ENCODE measurements around the gene SEPTIN5. TPM values are rescaled to one million over a fixed set of nuclear protein-coding genes. Genes with fewer than 3 reads are reported as not detected.
"Not testable (repeated sequence)": the region's sequence is repeated elsewhere in the genome, so short reads cannot be mapped to it uniquely, and the experiment has no call there.

The SEPTIN5 gene
- polyA plus RNA-seq, 3 donors, result 28.1 to 37.6 (median 32.6) TPM

DNA sequence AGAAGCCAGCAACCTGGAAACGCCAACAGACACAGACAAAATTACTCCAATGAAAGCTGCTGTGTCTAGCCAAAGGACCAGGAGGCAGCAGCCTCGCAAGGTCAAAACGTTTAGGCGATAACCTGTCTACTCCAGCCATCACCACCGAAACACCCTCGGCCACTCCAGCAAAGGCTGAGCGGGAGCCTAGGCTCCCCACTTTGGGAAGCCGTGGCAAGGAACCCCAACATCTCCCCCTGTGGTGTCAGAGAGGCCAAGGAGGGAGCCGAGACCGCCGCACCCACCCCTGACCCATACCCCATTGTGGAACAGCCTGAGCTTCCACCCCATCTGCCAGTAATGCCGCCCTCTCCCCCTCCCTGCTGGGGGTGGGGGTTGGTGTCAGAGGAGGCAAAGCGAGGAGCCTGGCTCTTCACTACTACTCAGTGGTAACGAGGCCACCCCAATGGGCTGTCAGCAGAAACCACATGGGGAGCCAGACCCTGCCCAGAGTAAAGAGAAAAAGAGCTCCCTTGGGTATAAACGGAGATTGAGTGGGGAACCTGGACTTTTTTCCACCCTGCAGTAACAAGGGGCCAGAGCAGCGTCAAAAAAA lies 33.9 kb upstream of the SEPTIN5 start:
- no peak for DNase-seq (ENCODE audit: low read depth in 3 of 3, low spot score in 2 of 3)

DNA sequence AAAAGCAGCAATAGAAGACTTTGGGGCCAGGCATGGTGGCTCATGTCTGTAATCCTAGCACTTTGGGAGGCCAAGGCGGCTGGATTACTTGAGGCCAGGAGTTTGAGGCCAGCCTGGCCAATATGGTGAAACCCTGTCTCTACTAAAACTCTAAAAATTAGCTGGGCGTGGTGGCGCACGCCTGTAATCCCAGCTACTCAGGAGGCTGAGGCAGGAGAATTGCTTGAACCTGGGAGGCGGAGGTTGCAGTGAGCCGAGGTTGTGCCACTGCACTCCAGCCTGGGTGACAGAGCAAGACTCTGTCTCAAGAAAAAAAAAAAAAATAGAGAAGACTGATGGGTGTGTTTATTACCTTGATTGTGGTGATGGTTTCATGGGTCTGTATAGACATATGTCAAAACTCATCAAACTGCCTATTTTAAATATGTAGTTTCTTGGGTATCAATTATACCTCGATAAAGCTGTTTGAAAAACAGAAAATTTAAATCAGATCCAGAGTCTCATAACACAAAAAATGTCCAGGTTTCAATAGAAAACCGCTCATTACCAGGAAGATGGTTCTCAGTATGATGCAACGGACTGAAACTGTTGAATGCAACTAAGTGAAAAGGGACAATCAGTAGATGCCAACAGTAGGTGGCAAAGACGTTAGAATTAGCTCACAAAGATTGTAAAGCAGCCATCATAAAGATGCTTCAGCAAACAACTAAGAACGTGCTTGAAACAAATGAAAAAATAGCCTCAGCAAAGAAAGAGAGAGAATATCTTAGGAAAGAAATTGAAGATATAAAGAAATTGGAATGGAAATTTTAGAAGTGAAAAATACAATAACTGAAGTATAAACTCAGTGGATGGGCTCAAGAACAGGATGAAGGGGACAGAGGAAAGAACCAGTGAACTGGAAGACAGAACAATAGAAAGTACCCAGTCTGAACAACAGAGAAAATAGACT lies 33.1 kb upstream of the SEPTIN5 start:
- no peak for DNase-seq (ENCODE audit: low read depth in 3 of 3, low spot score in 2 of 3)

DNA sequence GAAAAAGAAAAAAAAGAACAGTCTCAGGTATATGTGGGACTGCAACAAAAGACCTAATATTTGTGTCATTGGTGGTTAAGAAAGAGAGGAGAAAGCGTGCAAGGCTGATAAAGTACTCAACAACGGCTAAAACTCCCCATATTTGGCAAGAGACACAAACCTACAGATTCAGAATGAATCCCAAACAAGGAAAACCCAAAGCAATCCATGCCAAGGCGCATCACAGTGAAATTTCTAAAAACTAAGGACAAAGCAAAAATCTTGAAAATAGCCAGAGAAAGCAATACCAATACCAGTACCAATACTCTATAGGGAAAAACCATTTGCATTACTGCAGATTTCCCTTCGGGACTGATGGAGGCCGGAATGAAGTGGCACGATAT lies 32.4 kb upstream of the SEPTIN5 start:
- DNase-seq (ENCODE audit: low read depth in 3 of 3, low spot score in 2 of 3), result no peak

DNA sequence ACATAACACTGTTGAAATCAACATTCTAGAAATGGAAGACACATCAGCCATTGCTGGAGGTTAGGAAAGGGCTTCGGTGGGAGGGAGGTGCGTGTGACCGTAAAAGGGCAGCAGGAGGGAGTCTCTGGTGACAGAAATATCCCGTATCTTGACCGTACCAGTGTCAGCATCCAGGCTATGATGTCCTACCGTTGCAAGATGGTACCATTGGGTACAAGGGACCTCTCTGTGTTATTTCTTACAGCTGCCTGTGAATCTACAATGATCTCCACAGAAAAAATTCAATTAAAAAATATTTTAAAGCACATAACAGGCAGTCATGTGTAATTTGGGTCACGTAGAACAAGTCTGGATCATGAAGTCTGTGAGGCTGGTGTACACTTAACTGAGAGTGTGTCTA lies 27.4 kb upstream of the SEPTIN5 start:
- DNase-seq (ENCODE audit: low read depth in 3 of 3, low spot score in 2 of 3), result no peak

DNA sequence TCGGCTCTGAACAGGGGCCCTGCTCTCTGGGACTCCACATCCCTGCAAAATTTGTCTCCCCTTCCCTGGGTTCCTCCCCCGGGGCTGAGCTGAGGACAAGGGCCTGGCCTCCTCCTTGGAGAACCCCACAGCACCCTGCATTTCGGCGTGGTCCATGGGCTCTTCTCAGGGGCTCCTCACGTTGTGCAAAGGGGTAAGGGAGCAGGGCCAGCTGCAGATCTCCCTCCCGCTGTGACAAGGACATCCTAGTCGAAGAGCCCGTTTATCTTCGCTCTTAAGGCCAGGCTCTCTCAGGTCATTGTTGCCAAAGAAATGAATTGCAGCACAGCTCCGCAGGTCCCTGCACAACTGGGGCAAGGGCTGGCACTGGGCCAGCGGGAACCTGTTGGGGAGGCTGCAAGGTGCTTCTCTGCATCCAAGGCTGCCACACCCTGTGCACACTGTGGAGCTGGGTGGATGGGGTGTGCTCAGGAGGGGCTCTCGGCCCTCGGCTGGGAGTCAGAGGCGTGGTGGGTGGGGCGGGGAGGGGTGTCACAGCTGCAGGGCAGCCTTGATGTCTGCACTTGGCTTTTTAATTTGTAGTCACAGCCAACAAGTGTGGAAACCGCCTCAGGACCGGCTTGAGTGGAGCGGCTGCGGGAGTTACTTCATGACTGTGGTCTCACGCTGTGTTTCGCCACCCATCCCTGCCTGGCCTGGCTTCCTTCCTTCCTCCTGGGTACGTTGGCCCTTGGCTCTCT lies 26.6 kb upstream of the SEPTIN5 start:
- no peak for DNase-seq (ENCODE audit: low read depth in 3 of 3, low spot score in 2 of 3)

DNA sequence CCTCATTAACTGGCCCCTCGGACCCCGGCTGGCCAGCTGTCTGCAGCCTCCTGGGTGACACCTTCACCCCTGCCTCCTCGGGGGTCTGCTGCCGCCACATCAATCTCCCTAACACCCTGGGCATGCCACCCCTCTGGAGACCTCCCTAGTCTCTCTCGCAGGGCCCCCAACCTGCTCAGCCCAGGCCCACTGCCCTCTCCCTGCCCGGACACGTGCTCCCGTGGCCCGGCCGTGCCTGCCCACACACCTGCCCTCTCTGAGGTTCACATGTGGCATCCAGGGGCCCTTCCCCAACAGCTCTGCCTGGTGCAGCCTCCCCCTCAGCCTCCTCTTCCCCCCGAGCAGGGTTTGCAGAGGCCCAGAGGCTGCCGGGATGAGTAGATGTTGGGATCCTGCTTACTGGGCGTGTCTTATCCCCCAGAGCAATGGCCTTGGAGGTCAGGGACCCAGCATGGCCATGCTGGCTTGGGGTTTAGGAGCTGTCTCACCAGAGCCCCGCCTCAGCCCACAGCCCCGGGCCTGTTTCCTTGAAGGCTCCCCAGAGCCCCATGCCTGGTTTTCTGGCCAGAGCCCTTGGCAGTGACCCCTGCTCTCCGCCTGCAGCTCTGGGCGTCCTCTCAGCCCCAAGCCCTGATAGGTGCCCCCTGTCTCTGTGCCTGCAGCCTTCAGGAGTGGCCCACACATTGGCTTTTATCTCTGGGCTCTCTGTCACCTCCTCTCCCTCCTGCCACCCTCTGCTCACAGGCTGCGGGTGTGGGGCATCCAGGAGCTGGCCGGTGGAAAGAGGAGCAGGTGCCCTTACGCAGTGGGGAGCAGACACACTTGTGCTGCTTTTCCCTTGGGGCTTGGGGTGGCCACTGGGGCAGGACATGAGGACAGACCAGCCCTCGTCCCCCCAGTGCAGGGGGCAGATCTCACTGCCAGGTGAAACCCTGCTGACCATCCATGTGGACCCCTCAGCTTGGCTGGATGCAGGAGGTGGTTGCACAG lies 25.7 kb upstream of the SEPTIN5 start:
- DNase-seq (ENCODE audit: low read depth in 3 of 3, low spot score in 2 of 3), result no peak

DNA sequence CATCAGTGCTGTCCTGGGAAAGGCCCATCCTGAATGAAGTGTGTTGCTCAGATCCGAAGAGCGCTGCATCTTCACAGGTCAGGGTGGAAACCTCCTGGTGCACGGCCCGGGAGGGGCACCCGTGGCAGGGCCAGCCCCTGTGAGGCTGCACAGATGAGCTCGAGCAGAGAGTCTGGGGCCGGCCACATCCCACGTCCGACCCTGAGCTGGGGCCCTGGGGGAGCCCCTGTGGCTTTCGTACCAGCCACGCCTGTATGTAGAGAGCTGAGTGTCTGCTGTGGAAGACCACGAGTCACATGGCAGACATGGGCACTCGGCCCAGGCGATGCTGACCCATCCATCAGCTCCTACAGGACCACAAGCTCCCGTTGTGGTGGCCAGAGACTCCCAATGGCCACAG lies 24.9 kb upstream of the SEPTIN5 start:
- DNase-seq (ENCODE audit: low read depth in 3 of 3, low spot score in 2 of 3), result no peak

DNA sequence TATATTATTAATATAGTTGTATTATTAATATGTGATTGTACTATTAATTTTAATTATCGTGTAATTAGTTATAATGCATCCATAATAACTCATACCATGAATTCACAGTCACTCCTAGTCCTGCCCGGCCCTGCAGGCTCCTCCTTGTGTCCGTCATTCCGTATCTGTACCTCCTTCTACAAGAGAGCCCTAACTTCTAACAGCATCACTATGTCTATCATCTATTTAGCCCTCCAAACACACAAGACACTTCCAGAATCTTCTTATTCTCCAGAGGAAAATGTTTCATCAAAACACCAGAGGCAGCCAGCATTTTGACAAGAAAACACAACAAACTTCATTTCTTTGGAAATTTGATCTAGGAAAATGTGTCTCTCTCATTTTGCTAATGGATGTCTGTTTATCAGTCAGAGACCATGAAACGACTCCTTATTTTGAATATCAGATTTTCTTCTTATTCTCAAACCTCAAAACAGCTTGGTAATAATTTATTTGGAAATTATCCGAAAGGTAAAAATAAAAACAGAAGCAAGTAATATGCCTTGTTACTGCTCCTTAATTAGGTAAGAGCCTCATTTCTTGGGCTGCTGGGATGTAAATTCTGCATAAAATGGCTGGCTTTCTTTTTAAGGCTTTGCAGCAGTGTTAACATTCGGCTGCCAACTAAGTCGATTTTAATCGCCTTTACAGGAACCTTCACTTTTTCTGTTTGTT lies 23.1 kb upstream of the SEPTIN5 start:
- no peak for DNase-seq (ENCODE audit: low read depth in 3 of 3, low spot score in 2 of 3)

DNA sequence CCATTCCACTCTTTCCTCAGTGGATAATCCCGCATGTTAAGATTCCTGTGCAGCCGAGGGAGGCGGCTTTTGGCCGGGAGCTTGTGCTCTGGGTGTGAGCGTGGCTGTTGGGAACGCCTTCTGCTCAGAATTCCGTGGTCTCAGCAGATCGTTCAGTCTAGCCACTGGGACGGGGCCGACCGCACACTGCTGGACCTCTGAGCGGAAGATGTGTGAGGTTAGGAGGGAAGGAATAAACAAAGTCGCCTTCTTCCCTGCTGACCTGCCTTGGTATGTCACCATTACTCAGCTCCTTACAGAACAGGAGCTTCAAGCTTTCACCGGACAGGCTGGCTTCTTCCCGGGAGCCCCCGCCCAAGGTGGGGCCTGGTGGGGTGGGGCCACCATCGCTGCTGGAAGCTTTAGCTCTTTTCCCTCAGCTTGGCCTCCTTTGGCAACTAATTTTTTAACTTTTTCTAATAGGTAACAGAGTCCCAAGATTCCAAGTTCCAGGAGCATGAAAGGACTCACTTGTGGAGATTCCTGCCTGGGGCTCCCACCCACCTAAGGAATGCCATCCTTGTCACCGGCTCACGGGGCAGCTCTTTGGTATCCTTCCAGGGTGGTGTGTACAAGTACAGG lies 22.5 kb upstream of the SEPTIN5 start:
- DNase-seq (ENCODE audit: low read depth in 3 of 3, low spot score in 2 of 3), result peak in 1 of 3 donors; percentile 39

DNA sequence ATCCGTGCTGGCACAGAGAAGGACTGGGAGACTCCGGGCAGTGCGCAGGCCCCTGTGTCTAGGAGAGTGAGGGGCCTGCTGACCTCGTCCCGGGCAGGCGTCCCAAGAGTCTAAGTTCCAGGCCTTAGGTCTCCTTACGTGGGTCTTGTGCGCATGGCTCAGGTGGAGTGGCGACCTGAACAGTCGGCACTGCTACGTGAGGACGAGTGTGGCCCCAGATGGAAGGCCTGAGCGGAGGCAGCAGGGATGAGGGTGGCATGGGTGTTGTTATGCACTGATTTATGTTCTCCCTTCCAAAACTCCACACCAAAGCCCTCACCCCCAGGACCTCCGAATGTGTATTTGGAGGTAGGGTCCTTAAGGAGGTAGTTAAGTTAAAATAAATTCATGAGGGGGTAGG lies 20.7 kb upstream of the SEPTIN5 start:
- no peak for DNase-seq (ENCODE audit: low read depth in 3 of 3, low spot score in 2 of 3)

DNA sequence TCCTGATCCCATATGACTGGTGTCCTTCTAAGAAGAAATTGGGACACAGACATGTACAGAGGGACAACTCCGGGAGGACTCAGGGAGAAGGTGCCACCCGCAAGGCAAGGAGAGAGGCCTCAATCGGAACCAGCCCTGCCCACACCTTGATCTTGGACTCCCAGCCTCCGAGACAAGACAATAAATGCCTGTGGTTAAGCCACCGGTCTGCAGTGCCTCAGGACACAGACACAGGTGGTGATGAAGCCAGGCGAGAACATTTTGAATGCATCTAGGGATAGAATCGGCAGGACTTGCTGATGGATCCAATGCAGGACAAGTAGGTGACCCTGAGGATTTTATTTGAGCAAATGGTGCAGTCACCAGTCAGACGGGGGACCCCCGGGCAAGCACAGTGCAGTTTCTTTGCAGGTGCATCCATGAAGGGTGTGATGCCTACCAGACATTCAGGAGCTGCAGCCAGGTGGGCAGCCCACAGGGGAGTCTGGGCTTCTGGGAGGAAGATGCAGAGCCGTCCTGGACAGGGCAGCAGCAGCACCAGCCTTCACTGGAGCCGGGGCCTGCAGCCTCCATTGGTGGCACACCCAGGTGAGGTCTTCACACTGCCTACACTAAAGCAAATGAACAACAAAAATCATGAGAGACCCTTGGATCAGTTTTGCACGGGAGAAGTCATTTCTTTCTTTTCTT lies 20.2 kb upstream of the SEPTIN5 start:
- DNase-seq (ENCODE audit: low read depth in 3 of 3, low spot score in 2 of 3), result no peak

DNA sequence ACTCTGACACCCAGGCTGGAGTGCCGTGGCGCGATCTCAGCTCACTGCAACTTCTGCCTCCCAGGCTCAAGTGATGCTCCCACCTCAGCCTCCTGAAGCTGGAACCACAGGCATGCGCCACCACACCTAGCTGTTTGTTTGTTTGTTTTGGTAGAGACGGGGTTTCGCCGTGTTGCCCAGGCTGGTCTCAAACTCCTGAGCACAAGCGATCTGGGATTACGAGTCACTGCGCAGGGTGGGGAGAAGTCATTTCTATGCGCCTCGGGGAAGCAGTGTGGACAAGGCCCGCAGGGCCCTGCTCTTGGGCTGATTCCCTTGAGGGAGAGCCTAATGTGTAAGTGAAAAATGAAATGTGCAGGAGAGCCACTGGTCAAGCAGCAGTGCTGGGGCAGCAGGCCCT lies 19.6 kb upstream of the SEPTIN5 start:
- no peak for DNase-seq (ENCODE audit: low read depth in 3 of 3, low spot score in 2 of 3)

DNA sequence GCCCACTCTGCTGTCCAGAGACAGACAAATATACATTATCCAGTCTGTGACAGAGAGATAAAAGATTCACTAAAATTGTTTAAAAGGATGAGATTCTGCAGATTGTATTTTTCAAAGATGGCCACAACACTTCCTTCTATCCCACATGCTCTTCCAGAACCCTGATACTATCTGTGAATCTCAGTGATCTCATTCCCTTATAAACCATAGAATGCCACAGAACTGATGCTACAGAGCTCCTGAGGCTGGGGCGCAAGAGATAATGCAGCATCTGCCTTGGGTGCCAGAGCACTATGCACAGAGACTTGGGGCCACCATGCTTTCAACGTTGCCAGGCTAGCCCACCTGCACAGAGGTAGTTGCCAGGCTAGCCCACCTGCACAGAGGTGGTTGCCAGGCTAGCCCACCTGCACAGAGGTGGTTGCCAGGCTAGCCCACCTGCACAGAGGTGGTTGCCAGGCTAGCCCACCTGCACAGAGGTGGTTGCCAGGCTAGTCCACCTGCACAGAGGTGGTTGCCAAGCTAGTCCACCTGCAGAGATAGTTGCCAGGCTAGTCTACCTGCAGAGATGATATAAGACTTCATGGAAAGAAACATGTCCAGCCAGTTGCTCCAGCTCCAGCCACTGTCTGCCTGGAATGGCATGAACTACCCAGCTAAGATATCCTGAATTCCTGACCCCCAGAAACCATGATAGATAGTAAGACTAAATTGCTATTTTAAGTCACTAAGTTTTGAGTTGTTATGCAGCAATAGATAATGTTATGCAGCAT lies 17.6 kb upstream of the SEPTIN5 start:
- no peak for DNase-seq (ENCODE audit: low read depth in 3 of 3, low spot score in 2 of 3)

DNA sequence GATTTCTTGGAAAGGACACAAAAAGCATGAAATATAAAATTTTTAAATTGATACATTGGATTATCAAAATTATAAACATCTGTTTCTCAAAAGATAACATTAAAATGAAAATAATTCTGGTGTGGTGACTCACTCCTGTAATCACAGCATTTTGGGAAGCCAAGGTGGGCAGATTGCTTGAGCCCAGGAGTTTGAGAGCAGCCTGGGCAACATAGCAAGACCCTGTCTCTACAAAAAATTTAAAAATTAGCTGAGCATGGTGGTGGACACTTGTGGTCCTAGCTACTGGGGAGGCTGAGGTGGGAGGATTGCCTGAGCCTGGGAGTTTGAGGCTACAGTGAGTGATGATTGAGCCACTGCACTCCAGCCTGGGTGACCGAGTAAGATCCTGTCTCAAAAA lies 16.4 kb upstream of the SEPTIN5 start:
- DNase-seq (ENCODE audit: low read depth in 3 of 3, low spot score in 2 of 3), result not testable (repeated sequence)

DNA sequence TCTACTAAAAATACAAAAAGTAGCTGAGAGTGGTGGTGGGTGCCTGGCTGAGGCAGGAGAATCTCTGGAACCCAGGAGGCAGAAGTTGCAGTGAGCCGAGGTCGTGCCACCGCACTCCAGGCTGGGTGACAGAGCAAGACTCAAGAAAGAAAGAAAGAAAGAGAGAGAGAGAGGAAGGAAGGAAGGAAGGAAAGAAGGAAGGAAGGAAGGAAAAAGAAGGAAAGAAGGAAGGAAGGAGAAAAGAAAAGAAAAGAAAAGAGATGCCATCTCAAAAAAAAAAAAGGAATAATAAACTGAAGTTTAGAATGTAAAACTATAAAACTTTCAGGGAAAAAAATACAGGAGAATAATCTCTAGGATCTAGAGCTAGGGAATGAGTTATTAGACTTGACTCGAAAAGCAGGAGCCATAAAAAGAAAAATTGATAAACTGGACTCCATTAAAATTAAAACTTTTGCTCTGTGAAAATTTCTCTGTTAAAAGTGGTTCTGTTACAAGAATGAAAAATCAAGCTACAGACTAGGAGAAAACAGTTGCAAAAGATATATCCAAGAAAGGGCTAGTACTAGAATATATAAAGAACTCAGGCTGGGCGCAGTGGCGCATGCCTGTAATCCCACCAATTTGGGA lies 13.4 kb upstream of the SEPTIN5 start:
- no peak for DNase-seq (ENCODE audit: low read depth in 3 of 3, low spot score in 2 of 3)

DNA sequence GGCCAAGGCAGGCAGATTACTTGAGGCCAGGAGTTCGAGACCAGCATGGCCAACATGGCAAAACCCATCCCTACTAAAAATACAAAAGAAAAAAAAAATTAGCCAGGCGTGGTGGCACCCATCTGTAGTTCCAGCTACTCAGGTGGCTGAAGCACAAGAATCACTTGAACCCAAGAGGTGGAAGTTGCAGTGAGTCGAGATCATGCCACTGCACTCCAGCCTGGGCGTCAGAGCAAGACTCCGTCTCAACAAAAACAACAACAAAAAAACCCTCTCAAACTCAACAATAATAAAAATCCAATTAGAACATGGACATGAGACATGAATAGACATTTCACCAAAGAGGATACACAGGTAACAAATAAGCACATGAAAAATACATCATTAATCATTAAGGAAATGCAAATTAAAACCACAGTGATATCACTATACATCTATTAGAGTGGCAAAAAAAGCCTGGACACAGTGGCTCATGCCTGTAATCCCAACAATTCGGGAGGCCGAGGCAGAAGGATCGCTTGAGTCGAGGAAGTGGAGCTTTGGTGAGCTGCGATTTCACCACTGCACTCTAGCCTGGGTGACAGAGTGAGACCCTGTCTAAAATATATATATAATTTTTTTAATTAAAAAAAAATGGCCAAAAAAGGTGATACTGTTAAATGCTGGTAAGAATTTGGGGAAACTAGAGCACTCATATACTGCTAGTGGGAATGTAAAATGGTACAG lies 12.7 kb upstream of the SEPTIN5 start:
- DNase-seq (ENCODE audit: low read depth in 3 of 3, low spot score in 2 of 3), result no peak

DNA sequence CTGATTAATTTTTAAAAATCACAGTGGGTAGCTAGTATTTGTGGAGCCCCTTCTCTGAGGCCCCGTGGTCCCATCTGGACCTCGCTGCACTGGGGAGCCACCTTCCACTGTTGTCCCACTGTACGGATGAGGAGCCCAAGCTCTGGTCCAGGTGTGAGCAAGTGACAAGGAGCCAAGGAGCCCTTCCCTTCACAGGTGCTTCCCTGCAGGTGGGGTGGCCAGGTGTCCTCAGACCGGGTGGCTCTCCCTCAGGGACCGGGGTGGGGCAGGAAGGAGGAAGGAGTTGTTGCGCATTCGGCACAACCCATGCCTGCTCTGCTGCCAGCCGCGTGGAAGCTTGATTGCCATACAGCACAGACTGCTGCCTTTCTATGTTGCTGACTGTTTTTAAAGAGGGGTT lies 10.4 kb upstream of the SEPTIN5 start:
- no peak for DNase-seq (ENCODE audit: low read depth in 3 of 3, low spot score in 2 of 3)
